Measurements from ENCODE around the gene PPAN.

GRCh38 chr19:10141973-10142372, 35.8 kb downstream of the PPAN start:
- TF ChIP-seq CTCF (IDR thresholded peaks at IDR 0.05; ENCODE audit: low read depth, low read length) (no peak), MAX (IDR thresholded peaks at IDR 0.05; ENCODE audit: low read depth, low read length) (no peak)

Data from NB4 (cell line).